AG10803 (cell line): ENCODE measurements around the gene EFCAB12.

ENCODE experiments used
- DNase-seq: peaks from one replicate; pipeline ENCODE4 v3.0.0; 2010; ENCODE audit warnings: low read depth
- H3K4me3 ChIP-seq: 2 replicates; pipeline ENCODE4 v1.5.1; 2011; ENCODE audit warnings: mild to moderate bottlenecking, low read length, control low read depth
- TF ChIP-seq, protein P1 (sequence below): conservative IDR thresholded peaks from 2 replicates; pipeline ENCODE4 v1.5.1; 2011; ENCODE audit warnings: mild to moderate bottlenecking, low read length, control low read depth, inconsistent platforms

EFCAB12 gene

DNA sequence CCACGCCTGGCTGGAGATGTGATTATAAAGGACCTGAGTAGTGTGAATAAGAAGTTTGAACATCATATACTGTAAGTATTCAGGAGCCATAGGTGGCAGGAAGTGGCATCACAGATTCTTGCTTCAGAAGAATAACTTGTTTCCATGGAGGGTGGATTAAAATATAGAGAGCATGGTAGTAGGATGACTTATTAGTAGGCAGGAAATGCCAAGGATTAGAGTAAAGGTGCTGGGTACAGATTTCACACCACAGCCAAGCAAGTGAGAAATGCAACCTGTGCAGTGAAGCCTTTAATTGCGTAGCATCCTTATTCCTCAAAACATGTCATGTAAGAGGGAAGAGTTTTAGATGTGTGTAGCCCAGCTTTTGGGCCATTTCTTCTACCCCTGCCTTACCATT, 42.4 kb upstream of the EFCAB12 start:
- no peak overlapping the region for H3K4me3 ChIP-seq
- DNase-seq: no peak
- TF ChIP-seq, protein P1, sequence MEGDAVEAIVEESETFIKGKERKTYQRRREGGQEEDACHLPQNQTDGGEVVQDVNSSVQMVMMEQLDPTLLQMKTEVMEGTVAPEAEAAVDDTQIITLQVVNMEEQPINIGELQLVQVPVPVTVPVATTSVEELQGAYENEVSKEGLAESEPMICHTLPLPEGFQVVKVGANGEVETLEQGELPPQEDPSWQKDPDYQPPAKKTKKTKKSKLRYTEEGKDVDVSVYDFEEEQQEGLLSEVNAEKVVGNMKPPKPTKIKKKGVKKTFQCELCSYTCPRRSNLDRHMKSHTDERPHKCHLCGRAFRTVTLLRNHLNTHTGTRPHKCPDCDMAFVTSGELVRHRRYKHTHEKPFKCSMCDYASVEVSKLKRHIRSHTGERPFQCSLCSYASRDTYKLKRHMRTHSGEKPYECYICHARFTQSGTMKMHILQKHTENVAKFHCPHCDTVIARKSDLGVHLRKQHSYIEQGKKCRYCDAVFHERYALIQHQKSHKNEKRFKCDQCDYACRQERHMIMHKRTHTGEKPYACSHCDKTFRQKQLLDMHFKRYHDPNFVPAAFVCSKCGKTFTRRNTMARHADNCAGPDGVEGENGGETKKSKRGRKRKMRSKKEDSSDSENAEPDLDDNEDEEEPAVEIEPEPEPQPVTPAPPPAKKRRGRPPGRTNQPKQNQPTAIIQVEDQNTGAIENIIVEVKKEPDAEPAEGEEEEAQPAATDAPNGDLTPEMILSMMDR: no peak

DNA sequence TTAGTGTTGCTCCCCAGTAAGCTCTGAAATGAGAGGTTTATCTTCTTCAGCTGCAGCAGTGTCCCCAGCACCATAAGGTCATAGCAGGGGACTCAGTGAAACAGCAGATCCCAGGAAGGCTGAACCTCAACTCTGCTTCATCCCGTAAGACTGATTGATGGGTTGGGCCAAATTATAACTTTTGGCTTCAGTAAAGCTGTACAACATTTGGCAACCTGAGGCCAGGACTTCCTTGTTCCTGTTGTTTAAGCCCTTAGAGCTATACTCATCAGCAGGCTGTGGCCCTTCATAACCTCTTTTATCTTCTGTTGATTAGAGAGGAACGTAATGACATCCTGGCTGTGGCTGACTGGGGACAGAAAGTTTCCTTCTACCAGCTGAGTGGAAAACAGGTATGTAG, 40.6 kb upstream of the EFCAB12 start:
- TF ChIP-seq, protein P1: no peak
- no peak for DNase-seq
- no peak overlapping the region for H3K4me3 ChIP-seq

DNA sequence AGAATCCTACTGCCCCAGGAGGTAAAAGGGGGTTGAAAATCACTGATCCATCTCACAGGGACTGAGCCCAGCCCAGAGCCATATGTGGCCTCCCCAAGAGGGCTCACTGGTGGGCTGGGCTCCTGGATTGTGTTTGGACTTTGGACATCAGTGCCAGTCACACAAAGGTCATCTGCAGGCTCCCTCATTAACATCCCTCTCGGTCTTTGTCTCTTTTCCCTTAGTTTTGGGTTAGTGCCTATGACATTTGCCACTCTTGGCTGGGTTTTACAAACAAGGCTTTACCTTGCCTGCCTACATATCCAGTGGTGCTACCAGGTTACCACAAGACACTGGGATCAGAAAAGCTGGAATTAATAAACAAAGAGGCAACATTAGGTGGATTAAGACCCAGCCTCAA, 39.5 kb upstream of the EFCAB12 start:
- TF ChIP-seq, protein P1: no peak
- H3K4me3 ChIP-seq: no peak overlapping the region
- no peak for DNase-seq

DNA sequence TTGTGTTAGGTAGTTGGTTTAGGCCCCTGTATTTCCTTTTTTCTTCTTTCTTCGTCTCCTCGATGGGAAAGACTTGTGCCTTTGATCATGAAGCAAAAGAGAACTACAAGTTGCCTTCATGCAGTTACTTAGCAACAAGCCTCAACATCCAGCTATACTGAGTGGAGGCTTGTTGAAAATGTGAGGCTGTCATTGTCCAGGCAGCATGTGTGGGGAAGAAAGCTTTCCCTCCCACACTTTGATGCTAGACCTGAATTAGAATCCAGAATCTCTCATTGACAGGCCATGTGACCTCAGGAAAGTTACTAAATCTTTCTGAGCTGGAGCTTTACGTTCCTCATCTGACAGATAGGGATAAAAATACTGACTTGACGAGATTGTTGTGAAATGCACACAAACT, 35.3 kb upstream of the EFCAB12 start:
- TF ChIP-seq, protein P1: no peak

DNA sequence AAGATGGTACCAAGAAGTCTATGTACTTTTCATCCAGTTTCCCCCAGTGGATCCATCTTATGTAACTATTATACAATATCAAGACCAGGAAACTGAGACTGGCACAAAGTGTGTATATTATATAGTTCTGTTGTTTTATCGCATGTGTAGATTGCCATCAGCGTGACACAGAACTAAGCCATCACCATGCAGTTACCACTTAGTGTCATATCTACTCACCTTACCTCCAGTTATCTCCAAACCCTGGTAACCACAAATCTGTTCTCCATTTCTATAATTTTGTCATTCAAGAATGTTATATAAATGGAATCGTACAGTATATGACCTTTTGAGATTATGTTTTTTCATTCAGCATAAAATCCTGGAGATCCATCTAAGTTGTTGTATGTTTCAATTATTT, 34.7 kb upstream of the EFCAB12 start:
- TF ChIP-seq, protein P1: no peak
- no peak for DNase-seq
- no peak overlapping the region for H3K4me3 ChIP-seq

More for the DNA sequence above, 35.3 kb upstream of the EFCAB12 start:
- DNase-seq: no peak
- no peak overlapping the region for H3K4me3 ChIP-seq

DNA sequence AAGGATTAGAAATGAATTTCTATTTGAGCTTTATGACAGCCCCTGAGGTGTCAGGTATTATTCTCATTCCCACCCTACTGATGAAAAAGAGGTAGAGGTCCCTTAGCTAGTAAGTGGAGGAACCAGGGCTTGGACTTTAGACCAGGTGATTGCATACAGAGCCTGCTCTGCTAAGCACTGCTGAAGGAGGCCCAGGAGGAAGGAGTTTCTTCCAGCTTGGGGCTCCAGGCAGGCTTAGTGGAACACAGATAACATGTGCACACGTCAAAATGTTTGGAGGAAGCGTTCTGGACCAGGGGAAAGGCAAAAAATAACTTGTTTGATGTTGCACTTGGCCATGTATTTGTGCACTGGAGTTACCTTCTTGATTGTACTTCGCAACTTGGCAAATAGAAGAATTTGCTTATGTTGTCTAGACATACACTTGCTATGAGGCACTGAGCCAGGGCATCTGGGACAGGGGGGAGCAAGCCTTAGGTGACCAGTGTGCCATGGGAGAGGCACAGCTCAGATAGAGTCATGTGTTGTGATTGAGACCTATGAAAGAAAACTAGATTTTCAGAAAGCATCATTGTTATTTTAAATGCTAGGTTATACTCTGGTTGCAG, 34.0 kb upstream of the EFCAB12 start:
- DNase-seq: no peak
- TF ChIP-seq, protein P1: no peak
- H3K4me3 ChIP-seq: no peak overlapping the region

DNA sequence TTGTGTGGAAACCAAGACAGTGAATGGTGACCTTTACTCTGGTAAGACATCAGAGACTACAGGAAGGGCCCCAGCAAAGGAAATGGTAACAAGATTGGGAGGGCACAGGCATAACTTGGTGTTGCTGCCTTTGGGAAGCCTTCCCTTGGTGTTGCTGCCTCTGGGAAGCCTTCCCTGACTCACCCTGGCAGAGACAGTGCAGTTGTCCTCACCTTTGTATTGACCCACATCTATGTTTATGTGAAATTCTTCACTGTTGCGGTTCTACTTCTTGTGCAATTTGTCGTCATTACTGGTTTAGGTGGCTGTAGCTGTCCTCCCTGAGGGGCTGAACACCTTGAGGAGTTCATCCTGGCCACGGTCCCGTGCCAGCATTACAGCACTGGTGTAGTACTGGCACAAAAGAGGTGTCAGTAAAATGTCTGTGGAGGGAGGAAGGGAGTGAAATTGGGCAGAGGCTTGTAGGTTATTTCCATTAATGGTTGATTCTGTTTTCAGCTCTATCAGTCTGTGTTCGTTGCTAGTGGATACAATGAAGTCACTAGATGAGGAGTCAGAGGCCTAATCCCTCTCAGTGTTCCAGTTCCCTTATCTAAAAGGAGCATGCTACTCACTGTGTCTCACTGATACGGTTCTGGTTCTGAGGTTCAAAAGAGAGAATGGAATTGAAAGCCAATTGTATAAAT, 33.2 kb upstream of the EFCAB12 start:
- DNase-seq: peak; percentile 19
- TF ChIP-seq, protein P1: no peak
- H3K4me3 ChIP-seq: no peak overlapping the region
